ENCODE measurements around the gene NGB.

GRCh38 chr14:77270361-77271112 lies 469 bp downstream of the NGB start:
- TF ChIP-seq EP300 (IDR thresholded peaks at IDR 0.05) (no peak), CTCF (IDR thresholded peaks at IDR 0.05) (no peak)

All from esophagus muscularis mucosa (tissue), 3 donors.